GM20000 (cell line): ENCODE results near the gene CPS1.

Experiments used
- DNase-seq: peaks from one replicate; pipeline ENCODE4 v3.0.0; 2012; ENCODE audit warnings: low spot score
- TF ChIP-seq, protein P1 (sequence below): IDR thresholded peaks from 2 replicates; pipeline ENCODE4 v1.5.1; 2012; ENCODE audit warnings: mild to moderate bottlenecking, control low read depth; ENCODE audit errors: extremely low read depth, missing control alignments

The CPS1 gene

DNA sequence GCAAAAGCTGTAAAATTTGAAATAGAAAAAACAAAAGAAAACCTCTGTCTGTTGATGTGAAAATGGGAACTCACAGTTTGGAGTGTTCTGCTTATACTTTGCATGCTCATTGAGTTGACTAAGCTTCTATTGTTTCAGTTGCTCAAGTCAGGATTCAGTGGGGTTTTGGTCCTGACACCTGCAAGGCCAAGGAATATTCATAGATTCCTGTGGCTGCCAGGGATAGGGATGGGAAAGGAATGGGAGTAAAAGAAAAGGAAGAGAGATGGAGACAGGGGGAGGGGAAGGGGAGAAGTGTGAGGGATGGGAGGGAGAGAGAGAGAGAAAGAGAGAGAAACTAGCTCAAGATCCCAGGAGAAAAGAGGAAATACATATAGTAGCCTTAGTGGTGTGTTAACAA is 1.3 kb downstream of the CPS1 start:
- DNase-seq = no peak
- TF ChIP-seq, protein P1, sequence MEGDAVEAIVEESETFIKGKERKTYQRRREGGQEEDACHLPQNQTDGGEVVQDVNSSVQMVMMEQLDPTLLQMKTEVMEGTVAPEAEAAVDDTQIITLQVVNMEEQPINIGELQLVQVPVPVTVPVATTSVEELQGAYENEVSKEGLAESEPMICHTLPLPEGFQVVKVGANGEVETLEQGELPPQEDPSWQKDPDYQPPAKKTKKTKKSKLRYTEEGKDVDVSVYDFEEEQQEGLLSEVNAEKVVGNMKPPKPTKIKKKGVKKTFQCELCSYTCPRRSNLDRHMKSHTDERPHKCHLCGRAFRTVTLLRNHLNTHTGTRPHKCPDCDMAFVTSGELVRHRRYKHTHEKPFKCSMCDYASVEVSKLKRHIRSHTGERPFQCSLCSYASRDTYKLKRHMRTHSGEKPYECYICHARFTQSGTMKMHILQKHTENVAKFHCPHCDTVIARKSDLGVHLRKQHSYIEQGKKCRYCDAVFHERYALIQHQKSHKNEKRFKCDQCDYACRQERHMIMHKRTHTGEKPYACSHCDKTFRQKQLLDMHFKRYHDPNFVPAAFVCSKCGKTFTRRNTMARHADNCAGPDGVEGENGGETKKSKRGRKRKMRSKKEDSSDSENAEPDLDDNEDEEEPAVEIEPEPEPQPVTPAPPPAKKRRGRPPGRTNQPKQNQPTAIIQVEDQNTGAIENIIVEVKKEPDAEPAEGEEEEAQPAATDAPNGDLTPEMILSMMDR = no peak

DNA sequence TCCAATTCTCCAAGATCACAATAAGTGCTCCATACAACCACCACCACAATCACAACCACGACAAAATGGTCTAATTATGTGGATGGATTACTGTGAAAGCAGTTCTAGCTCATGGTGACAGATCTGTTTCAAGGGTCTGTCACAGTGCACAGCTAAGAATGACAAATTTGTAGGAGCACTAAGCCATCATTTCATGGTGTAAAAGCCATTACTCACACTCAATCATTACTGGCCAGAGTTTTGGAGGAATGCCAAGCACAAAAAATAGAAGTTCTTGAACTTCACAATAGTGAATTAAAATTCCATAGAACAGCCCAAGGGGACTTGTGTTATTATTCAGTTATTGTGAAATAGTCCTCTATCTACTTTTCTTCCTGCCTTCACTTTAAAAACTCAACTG is 2.3 kb downstream of the CPS1 start:
- no peak for DNase-seq
- TF ChIP-seq, protein P1 = no peak

DNA sequence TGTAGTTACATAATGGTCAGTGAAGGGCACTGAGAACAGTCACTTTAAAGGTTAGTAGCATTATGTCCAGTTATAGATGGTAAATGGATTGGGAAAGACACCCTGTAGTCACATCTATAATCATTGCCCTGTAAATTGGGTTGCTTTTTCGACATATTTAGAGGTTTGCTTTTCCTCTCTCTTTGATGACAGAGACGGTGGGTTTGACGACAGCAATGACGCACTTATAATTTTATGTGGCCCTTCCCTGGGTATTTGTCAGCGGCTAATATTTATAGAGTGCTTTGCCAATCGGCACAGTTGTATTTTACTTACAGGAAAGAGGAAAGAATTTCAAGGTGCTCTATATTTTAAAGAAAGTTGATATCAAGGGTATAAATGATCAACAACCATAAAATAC is 2.8 kb downstream of the CPS1 start:
- TF ChIP-seq, protein P1 = no peak
- no peak for DNase-seq

DNA sequence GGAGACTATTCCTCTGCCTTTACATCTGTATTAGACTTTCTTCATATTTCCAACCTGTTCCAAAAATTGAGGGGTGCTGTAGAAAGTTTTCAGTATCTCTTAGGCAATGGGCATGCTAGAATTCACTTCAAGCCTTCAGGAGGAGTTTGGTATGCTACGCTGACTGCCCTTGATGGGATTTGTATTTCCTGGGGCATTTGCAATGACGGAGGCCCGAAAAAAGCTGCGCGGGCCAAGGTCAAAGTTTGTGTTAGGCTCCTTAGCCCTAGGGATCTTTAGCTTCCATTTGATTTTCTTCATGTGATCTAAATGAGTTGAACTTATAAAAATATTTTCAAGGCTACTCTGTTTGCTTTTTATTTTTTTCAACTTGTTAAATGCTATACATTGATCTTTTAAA is 5.1 kb downstream of the CPS1 start:
- TF ChIP-seq, protein P1 = no peak
- DNase-seq = no peak

DNA sequence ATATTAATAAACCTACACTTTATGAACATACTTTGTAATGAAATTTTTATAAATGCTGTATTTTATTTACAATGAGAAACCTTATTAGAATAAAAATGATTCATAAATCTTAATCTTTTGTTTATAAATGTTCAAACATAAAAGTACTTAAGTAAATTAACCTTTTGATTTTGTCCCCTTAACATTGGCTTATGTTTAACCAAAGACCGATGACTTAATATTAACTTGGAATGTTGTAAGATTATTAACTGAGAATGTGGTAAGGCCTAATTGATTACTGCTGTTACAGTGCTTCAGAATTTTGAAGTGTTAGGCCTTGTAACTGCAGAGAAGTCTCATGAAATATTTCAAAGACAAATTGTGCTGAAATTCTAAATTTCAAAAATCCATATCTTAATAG is 5.7 kb downstream of the CPS1 start:
- DNase-seq = no peak
- TF ChIP-seq, protein P1 = no peak

DNA sequence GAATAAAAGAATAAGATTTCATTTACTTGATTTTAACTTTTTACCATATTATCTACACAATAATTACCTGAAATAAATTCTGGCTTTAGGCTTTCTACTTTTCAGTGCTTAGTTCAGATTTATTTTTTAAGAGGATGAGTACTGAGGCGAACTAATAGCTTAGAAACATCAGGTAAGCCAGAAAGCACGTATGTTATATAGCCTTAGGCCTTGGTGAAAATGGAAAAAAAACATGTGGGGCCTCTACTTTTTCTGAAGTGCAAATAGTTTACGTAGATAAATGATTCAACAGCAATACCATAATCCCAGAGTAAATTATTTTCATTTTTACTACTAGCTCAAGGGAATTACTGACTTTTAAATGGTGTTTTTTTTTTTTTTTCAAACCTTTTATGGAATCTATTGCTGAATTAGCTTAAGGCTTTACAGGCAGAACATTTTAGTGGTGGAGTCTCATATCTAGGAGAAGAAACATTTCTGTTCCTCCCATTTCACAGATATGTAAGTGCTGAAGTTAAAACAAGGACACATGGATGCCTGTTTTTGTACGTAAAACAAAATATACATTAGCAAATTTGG is 6.2 kb downstream of the CPS1 start:
- TF ChIP-seq, protein P1 = no peak
- DNase-seq = no peak

DNA sequence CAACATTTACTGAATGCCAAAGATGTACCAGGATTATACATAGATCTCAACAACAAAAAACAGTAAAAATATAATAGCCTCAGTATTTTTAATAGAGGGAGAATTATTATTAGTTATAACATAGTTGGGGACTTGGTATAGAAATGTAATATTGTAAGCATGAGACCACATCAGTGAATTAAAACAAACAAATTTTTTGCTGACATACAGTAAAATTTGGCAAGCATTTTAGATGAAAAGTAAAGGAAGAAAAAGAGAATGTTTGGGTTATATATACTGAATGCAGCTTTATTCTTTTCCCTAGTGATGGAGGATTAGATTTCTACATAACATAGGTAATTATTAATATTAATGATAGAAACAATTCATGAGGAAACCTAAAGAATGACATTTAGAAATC is 10.9 kb downstream of the CPS1 start:
- TF ChIP-seq, protein P1 = no peak
- no peak for DNase-seq

DNA sequence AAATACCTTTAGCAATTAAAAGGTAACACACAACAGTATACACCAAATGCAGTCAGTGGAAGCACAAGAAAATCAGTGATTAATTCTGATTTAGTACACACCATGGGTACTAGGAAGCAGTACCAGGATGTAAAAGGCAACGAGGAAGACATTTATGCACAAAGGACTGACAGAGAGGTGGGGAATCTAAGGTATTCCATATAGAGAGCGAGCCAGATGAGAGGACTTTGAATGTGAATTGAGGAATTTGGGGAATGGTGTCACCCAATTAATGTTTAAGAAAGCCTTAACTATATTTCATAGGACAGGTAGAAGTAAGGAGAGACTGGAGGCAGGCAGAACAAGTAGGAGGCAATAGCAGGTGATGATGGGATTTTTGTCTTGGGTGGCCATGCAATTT is 11.7 kb downstream of the CPS1 start:
- TF ChIP-seq, protein P1 = no peak
- DNase-seq = no peak
